HepG2 (cell line): ENCODE results near the gene VEGFA. TPM values are rescaled to one million over a fixed set of nuclear protein-coding genes. Genes with fewer than 3 reads are reported as not detected.

Experiments used
- CBX1 ChIP-seq: IDR thresholded peaks from one replicate; pipeline ENCODE4 v1.6.1; 2016; ENCODE audit warnings: antibody characterized with exemption, low read depth
- ETV5 ChIP-seq: IDR thresholded peaks from 2 replicates; pipeline ENCODE4 v1.6.1; 2018; ENCODE audit warnings: missing biosample characterization, missing genetic modification reagents, inconsistent platforms, borderline replicate concordance
- FOXO1 ChIP-seq: sonication (generic); formaldehyde crosslinking; IDR thresholded peaks from 2 replicates; pipeline ENCODE4 v1.4.0; 2020; ENCODE audit warnings: missing genetic modification reagents
- HNF1A ChIP-seq, 2 experiments: sonication (generic) in 1 of 2; formaldehyde crosslinking in 1 of 2; IDR thresholded peaks; 2 replicates each; pipeline versions ENCODE4 v1.4.0 to v1.6.1; 2016 to 2020; ENCODE audit warnings: borderline replicate concordance in 1 of 2, low read depth in 1 of 2, mild to moderate bottlenecking in 1 of 2, missing genetic modification reagents in 1 of 2
- HNRNPUL1 ChIP-seq: fragments of 200-400 bp; formaldehyde crosslinking; IDR thresholded peaks from 2 replicates; pipeline ENCODE4 v1.6.1; 2017; ENCODE audit warnings: low read depth, mild to moderate bottlenecking, low read length, moderate library complexity
- ISL2 ChIP-seq: sonication (generic); formaldehyde crosslinking; IDR thresholded peaks from 2 replicates; pipeline ENCODE4 v1.5.0; 2020; ENCODE audit warnings: missing genetic modification reagents
- LCORL ChIP-seq, 2 experiments: fragments of 450-650 bp in 1 of 2; sonication (generic) in 1 of 2; formaldehyde crosslinking in 1 of 2; IDR thresholded peaks; 2 replicates each; pipeline versions ENCODE4 v1.5.0 to v1.6.1; 2017 to 2020; ENCODE audit warnings: antibody characterized with exemption in 1 of 2, missing genetic modification reagents in 1 of 2
- RARA ChIP-seq: IDR thresholded peaks from 2 replicates; pipeline ENCODE4 v1.6.1; 2016; ENCODE audit warnings: missing genetic modification reagents, missing compliant biosample characterization
- RXRA ChIP-seq: sonication (generic); formaldehyde crosslinking; IDR thresholded peaks from 2 replicates; pipeline ENCODE4 v1.5.1; 2020; ENCODE audit warnings: missing genetic modification reagents
- TEAD3 ChIP-seq: optimal IDR thresholded peaks from 2 replicates; pipeline ENCODE3; 2016; ENCODE audit warnings: borderline replicate concordance
- THAP7 ChIP-seq: sonication (generic); formaldehyde crosslinking; IDR thresholded peaks from 2 replicates; pipeline ENCODE4 v1.8.1; 2023; ENCODE audit warnings: mild to moderate bottlenecking, missing genetic modification reagents
- ZFX ChIP-seq: sonication (generic); formaldehyde crosslinking; IDR thresholded peaks from 2 replicates; pipeline ENCODE4 v1.4.0; 2020; ENCODE audit warnings: mild to moderate bottlenecking, low read depth, missing genetic modification reagents, moderate library complexity
- ZNF12 ChIP-seq: sonication (generic); formaldehyde crosslinking; IDR thresholded peaks from 2 replicates; pipeline ENCODE4 v1.5.0; 2020; ENCODE audit warnings: missing genetic modification reagents
- ZNF350 ChIP-seq: sonication (generic); formaldehyde crosslinking; IDR thresholded peaks from 2 replicates; pipeline ENCODE4 v1.4.0; 2020; ENCODE audit warnings: mild to moderate bottlenecking, low read depth, missing genetic modification reagents, borderline replicate concordance
- ZNF501 ChIP-seq: sonication (generic); formaldehyde crosslinking; IDR thresholded peaks from 2 replicates; pipeline ENCODE4 v1.5.1; 2020; ENCODE audit warnings: mild to moderate bottlenecking, moderate library complexity, missing genetic modification reagents
- ZNF547 ChIP-seq: sonication (generic); formaldehyde crosslinking; IDR thresholded peaks from 2 replicates; pipeline ENCODE4 v1.5.1; 2020; ENCODE audit warnings: mild to moderate bottlenecking, missing genetic modification reagents
- ZNF556 ChIP-seq: sonication (generic); formaldehyde crosslinking; IDR thresholded peaks from 2 replicates; pipeline ENCODE4 v1.4.0; 2020; ENCODE audit warnings: mild to moderate bottlenecking, missing genetic modification reagents, borderline replicate concordance
- ZNF639 ChIP-seq: conservative IDR thresholded peaks from 2 replicates; pipeline ENCODE4 v1.6.1; 2018; ENCODE audit warnings: missing genetic modification reagents
- ZNF644 ChIP-seq: IDR thresholded peaks from 2 replicates; pipeline ENCODE4 v1.6.1; 2016; ENCODE audit warnings: low read depth
- ZNF792 ChIP-seq: IDR thresholded peaks from 2 replicates; pipeline ENCODE4 v1.6.1; 2016
- ZSCAN25 ChIP-seq: sonication (generic); formaldehyde crosslinking; IDR thresholded peaks from 2 replicates; pipeline ENCODE4 v1.8.0; 2022; ENCODE audit warnings: mild to moderate bottlenecking, missing genetic modification reagents
- polyA plus RNA-seq, 8 experiments: library from polyadenylated mRNA; depleted of rRNA in 3 of 8; stranded (reverse) in 7 of 8; unstranded in 1 of 8; fragments of >200 nt; fragmentation: Illumina TruSeq in 4 of 8; extraction: Trizol in 4 of 8; gene quantifications; 2 replicates each; pipeline versions ENCODE4 v1.2.1 to v1.2.3, GENCODE V29; 2011 to 2016; ENCODE audit warnings: low read depth in 4 of 8, missing spikeins in 1 of 8, mixed read lengths in 1 of 8; ENCODE audit not compliant: insufficient read depth in 1 of 8
- total RNA-seq, 5 experiments: library from RNA; depleted of rRNA; stranded (reverse); fragments of >200 nt; fragmentation: Illumina TruSeq; extraction: Trizol; gene quantifications; 2 replicates each; pipeline ENCODE4 v1.2.3, GENCODE V29; 2016; ENCODE audit warnings: low read depth in 1 of 5
- TF ChIP-seq, protein P1 (sequence below): sonication (generic); formaldehyde crosslinking; IDR thresholded peaks from 2 replicates; pipeline ENCODE4 v1.8.0; 2022; ENCODE audit warnings: mild to moderate bottlenecking, missing genetic modification reagents

VEGFA gene
- total and polyA plus RNA-seq, 2 of the 13 experiments (the other 11 are each of a cell fraction or from before 2014, with no cell fraction given), result 68.1 to 629 TPM

DNA sequence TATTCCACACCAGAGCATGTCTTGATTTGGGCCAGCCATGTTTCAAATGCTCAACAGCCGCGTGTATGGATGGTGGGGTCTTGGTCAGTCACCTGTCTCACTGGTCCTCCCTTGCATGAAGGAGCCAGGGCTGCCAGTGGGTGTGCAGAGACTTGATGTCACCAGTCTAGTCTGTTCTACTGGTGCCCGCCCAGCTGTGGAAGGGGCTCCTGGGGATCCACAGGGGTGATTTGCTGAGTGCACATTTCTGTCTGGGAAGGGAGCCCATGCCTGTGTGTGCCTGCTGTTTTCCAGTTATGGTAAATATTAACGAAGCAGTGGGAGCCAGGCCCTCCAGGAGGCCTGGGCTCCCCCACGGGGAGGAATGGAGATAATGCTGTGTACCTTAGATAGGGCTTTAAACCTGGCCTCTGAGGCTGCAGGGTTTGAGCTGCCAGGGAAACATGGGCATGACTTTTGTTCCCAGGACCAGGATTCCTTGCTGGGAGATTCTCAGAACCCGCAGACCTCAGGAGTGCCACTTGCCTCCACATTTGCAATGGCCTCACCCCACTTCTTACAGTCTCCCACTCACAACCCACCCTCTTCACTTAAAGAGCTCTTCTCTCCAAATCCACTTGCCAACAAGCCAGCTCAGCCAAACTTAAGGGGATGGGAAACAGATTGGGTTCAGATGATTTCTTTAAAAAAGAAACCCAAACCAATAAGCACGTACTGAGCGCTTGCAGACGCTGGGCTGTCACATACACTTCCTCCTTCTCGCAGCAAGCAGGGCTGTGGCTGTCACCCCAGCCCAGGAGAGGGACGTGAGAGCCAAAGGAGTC lies 54.1 kb downstream of the VEGFA start (continued):
- TF ChIP-seq ZNF639 (CRISPR knock-in tag) (0 out of 2 replicates have a peak, but pooled peaks have one; percentile 28), ZSCAN25 (CRISPR knock-in tag) (peak; percentile 80; the same call in 1 of the 2 replicates), CBX1 (no peak), LCORL (IDR thresholded peaks at IDR 0.05) (no peak), LCORL (CRISPR knock-in tag; IDR thresholded peaks at IDR 0.05) (peak; percentile 64), ETV5 (CRISPR knock-in tag) (peak; percentile 46), HNRNPUL1 (no peak), RARA (CRISPR knock-in tag) (peak; percentile 36; the same call in 1 of the 2 replicates), ZNF547 (peak; percentile 77), THAP7 (CRISPR knock-in tag) (0 out of 2 replicates have a peak, but pooled peaks have one; percentile 15), ZNF350 (peak; percentile 74; the same call in 1 of the 2 replicates), RXRA (CRISPR knock-in tag) (peak; percentile 58), ZNF792 (CRISPR knock-in tag) (0 out of 2 replicates have a peak, but pooled peaks have one; percentile 52), HNF1A (IDR thresholded peaks at IDR 0.05; ENCODE audit: low read depth) (peak; percentile 87), HNF1A (CRISPR knock-in tag; IDR thresholded peaks at IDR 0.05; ENCODE audit: borderline replicate concordance) (peak; percentile 73; the same call in 1 of the 2 replicates), ZNF556 (CRISPR knock-in tag) (no peak), FOXO1 (CRISPR knock-in tag) (peak; percentile 81), ZFX (CRISPR knock-in tag) (peak; percentile 69), ZNF644 (peak; percentile 39), ZNF12 (CRISPR knock-in tag) (no peak), ZNF501 (CRISPR knock-in tag) (peak; percentile 84; the same call in 1 of the 2 replicates), TEAD3 (peak; percentile 77), ISL2 (CRISPR knock-in tag) (0 out of 2 replicates have a peak, but pooled peaks have one; percentile 18)
- TF ChIP-seq, protein P1, sequence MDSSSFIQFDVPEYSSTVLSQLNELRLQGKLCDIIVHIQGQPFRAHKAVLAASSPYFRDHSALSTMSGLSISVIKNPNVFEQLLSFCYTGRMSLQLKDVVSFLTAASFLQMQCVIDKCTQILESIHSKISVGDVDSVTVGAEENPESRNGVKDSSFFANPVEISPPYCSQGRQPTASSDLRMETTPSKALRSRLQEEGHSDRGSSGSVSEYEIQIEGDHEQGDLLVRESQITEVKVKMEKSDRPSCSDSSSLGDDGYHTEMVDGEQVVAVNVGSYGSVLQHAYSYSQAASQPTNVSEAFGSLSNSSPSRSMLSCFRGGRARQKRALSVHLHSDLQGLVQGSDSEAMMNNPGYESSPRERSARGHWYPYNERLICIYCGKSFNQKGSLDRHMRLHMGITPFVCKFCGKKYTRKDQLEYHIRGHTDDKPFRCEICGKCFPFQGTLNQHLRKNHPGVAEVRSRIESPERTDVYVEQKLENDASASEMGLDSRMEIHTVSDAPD (CRISPR knock-in tag), result peak; percentile 56; the same call in 1 of the 2 replicates
